Memory B cell (primary cell): Measurements from ENCODE around the gene EVI2B.
"Not testable (repeated sequence)": the region's sequence is repeated elsewhere in the genome, so short reads cannot be mapped to it uniquely, and the experiment has no call there.

Experiments
- ATAC-seq: fragments of 150-1000 bp; cut with Tn5 transposase; 2 replicates; pipeline ENCODE4 v1.10.0; 2021; ENCODE audit warnings: low read depth, mild to moderate bottlenecking, moderate library complexity
- DNase-seq, 2 donors: peaks; one replicate each; pipeline ENCODE4 v3.0.0; 2022; ENCODE audit warnings: low spot score in 2 of 2
- H3K27ac Mint-ChIP-seq: one replicate; pipeline ENCODE4 v1.8.0; 2022; ENCODE audit warnings: mild to moderate bottlenecking, moderate library complexity, mixed read lengths
- H3K27me3 Mint-ChIP-seq: one replicate; pipeline ENCODE4 v1.8.0; 2022; ENCODE audit warnings: mixed read lengths
- H3K36me3 Mint-ChIP-seq: one replicate; pipeline ENCODE4 v1.8.0; 2022; ENCODE audit warnings: mild to moderate bottlenecking, mixed read lengths
- H3K4me1 Mint-ChIP-seq: one replicate; pipeline ENCODE4 v1.8.0; 2022; ENCODE audit warnings: mixed read lengths
- H3K4me3 Mint-ChIP-seq: one replicate; pipeline ENCODE4 v1.8.0; 2022; ENCODE audit warnings: mild to moderate bottlenecking, moderate library complexity, mixed read lengths
- H3K9me3 Mint-ChIP-seq: one replicate; pipeline ENCODE4 v1.8.0; 2022; ENCODE audit warnings: mixed read lengths

Gene EVI2B

GRCh38 chr17:31296142-31296541 is 17.7 kb downstream of the EVI2B start:
- H3K9me3 Mint-ChIP-seq: no peaks in the 10 kb centered on the region
- ATAC-seq: no peak
- H3K36me3 Mint-ChIP-seq: no peaks in the 10 kb centered on the region
- H3K4me3 Mint-ChIP-seq: no peak overlapping the region
- no peak for DNase-seq
- no peaks in the 10 kb centered on the region for H3K27me3 Mint-ChIP-seq
- H3K4me1 Mint-ChIP-seq: no peaks in the 10 kb centered on the region
- H3K27ac Mint-ChIP-seq: no peak overlapping the region

GRCh38 chr17:31295489-31295871 is 18.4 kb downstream of the EVI2B start:
- DNase-seq: no peak
- H3K4me1 Mint-ChIP-seq: no peaks in the 10 kb centered on the region
- no peak overlapping the region for H3K4me3 Mint-ChIP-seq
- no peaks in the 10 kb centered on the region for H3K36me3 Mint-ChIP-seq
- no peaks in the 10 kb centered on the region for H3K9me3 Mint-ChIP-seq
- H3K27ac Mint-ChIP-seq: no peak overlapping the region
- ATAC-seq: no peak
- no peaks in the 10 kb centered on the region for H3K27me3 Mint-ChIP-seq

GRCh38 chr17:31294820-31295488 is 18.9 kb downstream of the EVI2B start:
- DNase-seq (no peak), ATAC-seq (no peak)
- Mint-ChIP-seq H3K36me3 (no peaks in the 10 kb centered on the region), H3K9me3 (no peaks in the 10 kb centered on the region), H3K4me1 (peaks cover 3% of the 10 kb centered on the region), H3K27ac (no peak overlapping the region), H3K4me3 (no peak overlapping the region), H3K27me3 (no peaks in the 10 kb centered on the region)

GRCh38 chr17:31294231-31294630 is 19.6 kb downstream of the EVI2B start:
- Mint-ChIP-seq H3K27me3 (no peaks in the 10 kb centered on the region), H3K9me3 (no peaks in the 10 kb centered on the region), H3K4me1 (peaks cover 3% of the 10 kb centered on the region), H3K4me3 (no peak overlapping the region), H3K36me3 (no peaks in the 10 kb centered on the region), H3K27ac (no peak overlapping the region)
- ATAC-seq (no peak), DNase-seq (no peak)

- Mint-ChIP-seq H3K36me3 (no peaks in the 10 kb centered on the region), H3K4me1 (peaks cover 3% of the 10 kb centered on the region), H3K27ac (no peak overlapping the region), H3K4me3 (no peak overlapping the region), H3K9me3 (no peaks in the 10 kb centered on the region), H3K27me3 (no peaks in the 10 kb centered on the region)
- no peak for ATAC-seq
- DNase-seq: no peak
These were observed 20.3 kb downstream of the EVI2B start for GRCh38 chr17:31293581-31293980.

- ATAC-seq (no peak), DNase-seq (no peak)
- Mint-ChIP-seq H3K27me3 (no peaks in the 10 kb centered on the region), H3K4me3 (no peak overlapping the region), H3K27ac (no peak overlapping the region), H3K9me3 (no peaks in the 10 kb centered on the region), H3K36me3 (no peaks in the 10 kb centered on the region), H3K4me1 (peaks cover 3% of the 10 kb centered on the region)
These were observed 22.0 kb downstream of the EVI2B start for GRCh38 chr17:31291820-31292219.

- H3K4me1 Mint-ChIP-seq: peaks cover 3% of the 10 kb centered on the region
- no peak overlapping the region for H3K27ac Mint-ChIP-seq
- no peak for ATAC-seq
- DNase-seq: no peak
- H3K36me3 Mint-ChIP-seq: no peaks in the 10 kb centered on the region
- H3K9me3 Mint-ChIP-seq: no peaks in the 10 kb centered on the region
- no peaks in the 10 kb centered on the region for H3K27me3 Mint-ChIP-seq
- no peak overlapping the region for H3K4me3 Mint-ChIP-seq
These were observed 24.1 kb downstream of the EVI2B start for GRCh38 chr17:31289790-31290189.

- not testable (repeated sequence) for ATAC-seq, H3K9me3 Mint-ChIP-seq, H3K27ac Mint-ChIP-seq, H3K27me3 Mint-ChIP-seq, H3K4me3 Mint-ChIP-seq, H3K4me1 Mint-ChIP-seq, DNase-seq, H3K36me3 Mint-ChIP-seq
These were observed 25.9 kb downstream of the EVI2B start for GRCh38 chr17:31287932-31288331.

GRCh38 chr17:31286587-31286986 is 27.3 kb downstream of the EVI2B start:
- Mint-ChIP-seq H3K27me3 (no peaks in the 10 kb centered on the region), H3K9me3 (no peaks in the 10 kb centered on the region), H3K27ac (no peak overlapping the region), H3K4me1 (peaks cover 3% of the 10 kb centered on the region), H3K36me3 (no peaks in the 10 kb centered on the region), H3K4me3 (no peak overlapping the region)
- DNase-seq (no peak), ATAC-seq (no peak)

- no peaks in the 10 kb centered on the region for H3K27me3 Mint-ChIP-seq
- H3K4me3 Mint-ChIP-seq: no peak overlapping the region
- H3K9me3 Mint-ChIP-seq: no peaks in the 10 kb centered on the region
These were observed 30.0 kb downstream of the EVI2B start for GRCh38 chr17:31283841-31284240.

GRCh38 chr17:31281061-31281460 is 32.8 kb downstream of the EVI2B start:
- no peaks in the 10 kb centered on the region for H3K27me3 Mint-ChIP-seq

More at GRCh38 chr17:31283841-31284240, 30.0 kb downstream of the EVI2B start:
- DNase-seq (no peak), ATAC-seq (no peak)
- H3K27ac Mint-ChIP-seq: no peak overlapping the region
- no peaks in the 10 kb centered on the region for H3K36me3 Mint-ChIP-seq
- H3K4me1 Mint-ChIP-seq: no peaks in the 10 kb centered on the region

GRCh38 chr17:31279401-31279800 is 34.5 kb downstream of the EVI2B start:
- peaks cover 4% of the 10 kb centered on the region for H3K36me3 Mint-ChIP-seq
- DNase-seq (no peak), ATAC-seq (no peak)
- no peak overlapping the region for H3K27ac Mint-ChIP-seq
- no peak overlapping the region for H3K4me3 Mint-ChIP-seq
- no peaks in the 10 kb centered on the region for H3K4me1 Mint-ChIP-seq
- no peaks in the 10 kb centered on the region for H3K9me3 Mint-ChIP-seq
- no peaks in the 10 kb centered on the region for H3K27me3 Mint-ChIP-seq

More at GRCh38 chr17:31281061-31281460, 32.8 kb downstream of the EVI2B start:
- DNase-seq (no peak), ATAC-seq (no peak)
- no peak overlapping the region for H3K4me3 Mint-ChIP-seq
- H3K27ac Mint-ChIP-seq: no peak overlapping the region
- no peaks in the 10 kb centered on the region for H3K4me1 Mint-ChIP-seq
- H3K36me3 Mint-ChIP-seq: peaks cover 4% of the 10 kb centered on the region
- no peaks in the 10 kb centered on the region for H3K9me3 Mint-ChIP-seq

GRCh38 chr17:31275116-31275515 is 38.7 kb downstream of the EVI2B start:
- no peak for ATAC-seq
- H3K9me3 Mint-ChIP-seq: no peaks in the 10 kb centered on the region
- H3K36me3 Mint-ChIP-seq: peaks cover 6% of the 10 kb centered on the region
- H3K27ac Mint-ChIP-seq: no peak overlapping the region
- no peaks in the 10 kb centered on the region for H3K27me3 Mint-ChIP-seq
- no peaks in the 10 kb centered on the region for H3K4me1 Mint-ChIP-seq
- no peak overlapping the region for H3K4me3 Mint-ChIP-seq
- no peak for DNase-seq

GRCh38 chr17:31274252-31274651 is 39.6 kb downstream of the EVI2B start:
- DNase-seq (no peak), ATAC-seq (no peak)
- Mint-ChIP-seq H3K9me3 (no peaks in the 10 kb centered on the region), H3K36me3 (peaks cover 6% of the 10 kb centered on the region), H3K4me1 (no peaks in the 10 kb centered on the region), H3K4me3 (no peak overlapping the region), H3K27me3 (no peaks in the 10 kb centered on the region), H3K27ac (no peak overlapping the region)

- ATAC-seq (no peak), DNase-seq (no peak)
- Mint-ChIP-seq H3K27me3 (no peaks in the 10 kb centered on the region), H3K4me1 (no peaks in the 10 kb centered on the region), H3K36me3 (peaks cover 10% of the 10 kb centered on the region), H3K4me3 (no peak overlapping the region), H3K27ac (no peak overlapping the region), H3K9me3 (no peaks in the 10 kb centered on the region)
These were observed 40.3 kb downstream of the EVI2B start for GRCh38 chr17:31273516-31273915.
